CD4-positive, alpha-beta T cell (primary cell): Measurements from ENCODE around the gene PLPPR3. TPM values are rescaled to one million over a fixed set of nuclear protein-coding genes. Genes with fewer than 3 reads are reported as not detected.

Experiments used
- ATAC-seq: fragments of 200-7000 bp; cut with Tn5 transposase; one replicate; pipeline ENCODE4 v1.10.0; 2022; ENCODE audit warnings: mild to moderate bottlenecking; ENCODE audit not compliant: poor library complexity
- CTCF ChIA-PET: fragments of 350-600 bp; sonication (Branson Sonifier 250); formaldehyde crosslinking; loops from one replicate; lab custom pipeline; 2021; ENCODE audit warnings: antibody characterized with exemption, inconsistent platforms; lab: Charles Lee
- POLR2A ChIA-PET: fragments of 350-600 bp; sonication (Branson Sonifier 250); formaldehyde crosslinking; loops from one replicate; lab custom pipeline; 2021; ENCODE audit warnings: antibody characterized with exemption, inconsistent platforms; lab: Charles Lee
- DNase-seq, 14 experiments: peaks; one replicate each; pipeline ENCODE4 v3.0.0-alpha.2; 2013 to 2020; ENCODE audit warnings: mixed read lengths in 2 of 14
- H3K27ac ChIP-seq, 2 donors: one replicate each; pipeline versions ENCODE4 v1.5.1 to v1.7.0; 2013; ENCODE audit warnings: low read length in 2 of 2, low read depth in 1 of 2, mild to moderate bottlenecking in 1 of 2
- H3K27me3 ChIP-seq, 2 experiments: 1 replicate in 1 of 2; 2 replicates in 1 of 2; pipeline versions ENCODE4 v1.6.1 to v1.7.0; 2013; ENCODE audit warnings: low read length in 2 of 2, control low read depth in 1 of 2, mild to moderate bottlenecking in 1 of 2, moderate library complexity in 1 of 2; ENCODE audit not compliant: insufficient read depth in 2 of 2, control insufficient read depth in 1 of 2
- H3K36me3 ChIP-seq: one replicate; pipeline ENCODE4 v1.6.1; 2013; ENCODE audit warnings: low read length, control low read depth; ENCODE audit not compliant: insufficient read depth
- H3K4me1 ChIP-seq: one replicate; pipeline ENCODE4 v1.6.1; 2013; ENCODE audit warnings: low read length, control low read depth; ENCODE audit not compliant: insufficient read depth
- H3K4me3 ChIP-seq: one replicate; pipeline ENCODE4 v1.5.1; 2013; ENCODE audit warnings: mild to moderate bottlenecking, low read length, moderate library complexity
- H3K9me3 ChIP-seq, 2 experiments: 1 replicate in 1 of 2; 2 replicates in 1 of 2; pipeline versions ENCODE4 v1.6.1 to v1.7.0; 2013; ENCODE audit warnings: low read length in 2 of 2, mild to moderate bottlenecking in 2 of 2, control low read depth in 1 of 2, moderate library complexity in 1 of 2; ENCODE audit not compliant: control insufficient read depth in 1 of 2, insufficient read depth in 1 of 2
- H3K27ac Mint-ChIP-seq: one replicate; pipeline ENCODE4 v1.8.0; 2020; ENCODE audit warnings: mixed read lengths
- H3K27me3 Mint-ChIP-seq: one replicate; pipeline ENCODE4 v1.8.0; 2021; ENCODE audit warnings: mixed read lengths
- H3K36me3 Mint-ChIP-seq: one replicate; pipeline ENCODE4 v1.8.0; 2021; ENCODE audit warnings: low read depth, mixed read lengths
- H3K4me1 Mint-ChIP-seq: one replicate; pipeline ENCODE4 v1.8.0; 2021; ENCODE audit warnings: low read depth, mixed read lengths
- H3K4me3 Mint-ChIP-seq: one replicate; pipeline ENCODE4 v1.8.0; 2020; ENCODE audit warnings: mild to moderate bottlenecking, mixed read lengths
- H3K9me3 Mint-ChIP-seq: one replicate; pipeline ENCODE4 v1.8.0; 2020; ENCODE audit warnings: mixed read lengths
- intact Hi-C, 2 experiments: fragments of 100-400 bp; cut with DNase I in 1 of 2; cut with micrococcal nuclease in 1 of 2; formaldehyde crosslinking; loops; one replicate each; pipeline versions ENCODE4 v1.15.1 to v1.9.0; 2023 to 2025; cut with DNase I, micrococcal nuclease
- total RNA-seq, 174 experiments: library from RNA in 2 of 174; stranded (reverse) in 2 of 174; gene quantifications; one replicate each; pipeline ENCODE4 v1.2.3 and lab custom pipeline; 2021 to 2026
- TF ChIP-seq, protein P1 (sequence below): fragments of 200-600 bp; IDR thresholded peaks from one replicate; pipeline ENCODE4 v1.8.0; 2022; ENCODE audit warnings: antibody characterized with exemption, mild to moderate bottlenecking

PLPPR3 gene
- total RNA-seq, 2 experiments from 2014 or later: not detected

DNA sequence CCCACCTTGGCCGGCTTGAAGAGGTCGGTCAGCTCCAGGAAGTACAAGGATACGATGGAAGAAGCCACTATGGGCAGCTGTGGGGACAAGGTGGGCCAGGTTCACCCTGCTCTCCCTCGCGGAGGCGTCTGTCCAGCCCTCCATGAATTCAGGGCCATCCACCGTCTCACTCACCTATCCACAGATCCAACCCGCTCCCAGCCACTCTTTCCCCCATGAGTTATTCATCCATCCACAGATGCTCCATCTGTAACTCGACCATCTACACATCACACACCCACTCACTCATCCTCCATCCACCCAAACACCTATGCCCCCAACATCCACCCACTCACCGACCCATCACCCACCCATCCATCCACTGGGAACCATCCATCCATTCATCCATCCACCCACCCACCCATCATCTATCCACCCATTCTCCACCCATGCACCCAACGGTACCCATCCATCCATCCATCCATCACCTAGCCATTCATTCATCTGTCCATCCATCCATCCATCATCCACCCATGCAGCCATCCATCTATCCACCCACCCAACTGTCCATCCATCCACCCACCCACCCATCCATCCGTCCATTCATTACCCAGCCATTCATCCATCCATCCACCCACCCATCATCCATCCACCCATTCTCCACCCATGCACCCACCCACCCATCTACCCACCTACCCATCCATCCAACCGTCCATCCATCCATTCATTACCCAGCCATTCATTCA is 5.8 kb downstream of the PLPPR3 start:
- H3K9me3 Mint-ChIP-seq: no peaks in the 10 kb centered on the region
- H3K4me3 Mint-ChIP-seq: peak overlapping the region; percentile 51
- ChIA-PET CTCF (no interaction called here), POLR2A (interaction anchor here (0.5 kb wide), 1 partner anchor 1473 kb away, joined by 3 read pairs; no protein-coding TSS in a partner anchor)
- H3K27me3 Mint-ChIP-seq: no peaks in the 10 kb centered on the region
- TF ChIP-seq, protein P1, sequence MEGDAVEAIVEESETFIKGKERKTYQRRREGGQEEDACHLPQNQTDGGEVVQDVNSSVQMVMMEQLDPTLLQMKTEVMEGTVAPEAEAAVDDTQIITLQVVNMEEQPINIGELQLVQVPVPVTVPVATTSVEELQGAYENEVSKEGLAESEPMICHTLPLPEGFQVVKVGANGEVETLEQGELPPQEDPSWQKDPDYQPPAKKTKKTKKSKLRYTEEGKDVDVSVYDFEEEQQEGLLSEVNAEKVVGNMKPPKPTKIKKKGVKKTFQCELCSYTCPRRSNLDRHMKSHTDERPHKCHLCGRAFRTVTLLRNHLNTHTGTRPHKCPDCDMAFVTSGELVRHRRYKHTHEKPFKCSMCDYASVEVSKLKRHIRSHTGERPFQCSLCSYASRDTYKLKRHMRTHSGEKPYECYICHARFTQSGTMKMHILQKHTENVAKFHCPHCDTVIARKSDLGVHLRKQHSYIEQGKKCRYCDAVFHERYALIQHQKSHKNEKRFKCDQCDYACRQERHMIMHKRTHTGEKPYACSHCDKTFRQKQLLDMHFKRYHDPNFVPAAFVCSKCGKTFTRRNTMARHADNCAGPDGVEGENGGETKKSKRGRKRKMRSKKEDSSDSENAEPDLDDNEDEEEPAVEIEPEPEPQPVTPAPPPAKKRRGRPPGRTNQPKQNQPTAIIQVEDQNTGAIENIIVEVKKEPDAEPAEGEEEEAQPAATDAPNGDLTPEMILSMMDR: no peak
- DNase-seq: no peak
- Histone ChIP-seq H3K9me3 (peaks cover 0 to 7% of the 10 kb centered on the region in 2 experiments), H3K4me3 (no peak overlapping the region), H3K36me3 (peaks cover 14% of the 10 kb centered on the region), H3K27me3 (no peaks in the 10 kb centered on the region), H3K27ac (no peak overlapping the region), H3K4me1 (no peaks in the 10 kb centered on the region)
- no peaks in the 10 kb centered on the region for H3K4me1 Mint-ChIP-seq
- intact Hi-C loops: no loop called here
- peaks cover 34% of the 10 kb centered on the region for H3K36me3 Mint-ChIP-seq
- ATAC-seq: peak; percentile 13
- peak overlapping the region; percentile 64 for H3K27ac Mint-ChIP-seq

DNA sequence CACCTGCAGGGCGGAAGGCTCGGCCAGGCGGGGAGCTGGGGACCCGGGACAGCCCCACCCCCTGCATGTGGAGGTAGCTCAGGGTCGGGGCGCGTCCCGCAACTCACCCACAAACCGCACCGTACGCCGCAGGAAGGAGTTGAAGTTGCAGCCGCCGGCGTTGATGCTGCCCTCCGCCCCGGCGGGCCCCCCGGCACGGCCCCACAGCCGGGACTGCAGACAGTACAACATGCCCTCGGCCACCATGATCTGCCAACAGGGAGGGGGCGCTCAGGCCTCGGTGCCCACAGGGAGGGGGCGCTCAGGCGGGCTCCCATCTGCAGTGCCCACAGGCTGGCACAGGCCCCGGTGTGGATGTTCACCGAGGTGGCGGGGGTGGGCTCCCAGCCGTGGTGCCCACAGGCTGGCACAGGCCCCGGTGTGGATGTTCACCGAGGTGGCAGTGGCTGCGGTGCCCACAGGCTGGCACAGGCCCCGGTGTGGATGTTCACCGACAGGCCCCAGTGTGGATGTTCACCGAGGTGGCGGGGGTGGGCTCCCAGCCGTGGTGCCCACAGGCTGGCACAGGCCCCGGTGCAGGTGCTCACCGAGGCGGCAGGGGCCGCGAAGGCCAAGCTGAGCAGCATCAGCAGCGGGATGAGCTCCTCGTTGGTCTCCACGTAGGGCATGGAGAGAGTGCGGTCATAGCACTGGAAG is 6.5 kb downstream of the PLPPR3 start:
- peak; percentile 19 for ATAC-seq
- POLR2A ChIA-PET: interaction anchor here (0.5 kb wide), 1 partner anchor 1474 kb away, joined by 3 read pairs; no protein-coding TSS in a partner anchor
- H3K4me3 Mint-ChIP-seq: no peak overlapping the region
- intact Hi-C loops: no loop called here
- CTCF ChIA-PET: no interaction called here
- H3K36me3 Mint-ChIP-seq: peaks cover 39% of the 10 kb centered on the region
- H3K4me1 Mint-ChIP-seq: no peaks in the 10 kb centered on the region
- Histone ChIP-seq H3K9me3 (peaks cover 0 to 11% of the 10 kb centered on the region in 2 experiments), H3K4me1 (no peaks in the 10 kb centered on the region), H3K36me3 (peaks cover 21% of the 10 kb centered on the region), H3K27ac (no peak overlapping the region), H3K27me3 (no peaks in the 10 kb centered on the region), H3K4me3 (no peak overlapping the region)
- peak overlapping the region; percentile 64 for H3K27ac Mint-ChIP-seq
- TF ChIP-seq, protein P1: no peak
- no peaks in the 10 kb centered on the region for H3K27me3 Mint-ChIP-seq
- H3K9me3 Mint-ChIP-seq: no peaks in the 10 kb centered on the region
- peak in 1 of 14 experiments; percentile 46 for DNase-seq

DNA sequence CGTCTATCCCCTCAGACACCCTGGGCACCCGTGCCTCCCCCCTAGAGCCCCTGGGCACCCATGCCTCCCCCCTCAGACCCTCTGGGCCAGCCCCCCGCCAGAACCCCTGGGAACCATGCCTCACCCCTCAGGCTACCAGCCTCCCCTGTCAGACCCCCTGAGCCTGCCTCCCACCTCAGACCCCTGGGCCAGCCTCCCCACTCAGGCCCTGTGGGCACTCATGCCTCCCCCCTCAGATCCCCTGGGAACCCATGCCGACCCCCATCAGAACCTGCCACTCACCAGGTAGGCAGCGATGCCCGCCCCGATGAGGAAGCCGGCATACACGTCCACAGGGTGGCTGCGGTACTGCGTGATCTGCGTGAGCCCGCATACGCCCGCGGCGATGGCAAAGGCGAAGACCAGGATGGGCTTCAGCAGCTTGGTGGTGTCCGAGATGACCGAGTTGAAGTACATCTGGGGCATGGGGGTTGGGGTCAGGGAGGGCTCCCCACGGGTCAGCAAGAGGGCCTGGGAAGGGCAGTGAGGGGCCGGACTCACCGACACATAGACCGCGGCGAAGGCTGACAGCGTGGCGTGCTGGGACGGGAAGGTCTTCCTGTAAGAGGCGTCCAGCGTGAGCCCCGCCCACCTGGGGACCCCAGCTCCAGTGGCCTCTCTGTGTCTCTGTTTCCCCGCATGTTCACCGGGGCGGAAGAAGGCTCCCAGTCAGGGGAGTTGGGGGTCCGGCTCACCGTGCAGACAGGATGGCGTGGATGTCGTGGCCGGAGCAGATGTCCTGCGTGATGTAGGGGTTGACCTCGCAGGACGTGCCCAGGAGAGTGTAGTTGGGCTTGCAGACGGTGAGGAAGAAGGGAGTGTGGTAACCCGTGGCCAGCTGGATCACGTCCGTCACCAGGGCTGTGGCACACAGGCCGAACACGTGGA is 7.3 kb downstream of the PLPPR3 start:
- H3K9me3 ChIP-seq: peaks cover 0 to 11% of the 10 kb centered on the region in 2 experiments
- TF ChIP-seq, protein P1: no peak
- Mint-ChIP-seq H3K36me3 (peaks cover 47% of the 10 kb centered on the region), H3K9me3 (no peaks in the 10 kb centered on the region), H3K27ac (peak overlapping the region; percentile 20), H3K4me3 (no peak overlapping the region), H3K27me3 (no peaks in the 10 kb centered on the region), H3K4me1 (no peaks in the 10 kb centered on the region)
- H3K4me3 ChIP-seq: no peak overlapping the region
- H3K36me3 ChIP-seq: peaks cover 29% of the 10 kb centered on the region
- H3K4me1 ChIP-seq: no peaks in the 10 kb centered on the region
- ChIA-PET CTCF (no interaction called here), POLR2A (no interaction called here)
- intact Hi-C loops: no loop called here
- DNase-seq (peak in 1 of 14 experiments; percentile 47), ATAC-seq (no peak)
- no peaks in the 10 kb centered on the region for H3K27me3 ChIP-seq
- no peak overlapping the region for H3K27ac ChIP-seq
